Ovary (tissue), 9 donors: ENCODE data around the gene DYRK3. TPM values are rescaled to one million over a fixed set of nuclear protein-coding genes. Genes with fewer than 3 reads are reported as not detected.

Experiments
- DNase-seq, 5 donors: peaks; one replicate each; pipeline ENCODE4 v3.0.0-alpha.2; 2019 to 2020
- H3K27ac ChIP-seq, 2 donors: fragments of 200-600 bp; one replicate each; pipeline versions ENCODE4 v1.5.1 to v1.8.0; 2019 to 2022
- H3K27me3 ChIP-seq: fragments of 200-600 bp; one replicate; pipeline ENCODE4 v1.8.0; 2022
- H3K36me3 ChIP-seq: fragments of 200-600 bp; sonication (generic); one replicate; pipeline ENCODE4 v1.5.1; 2019
- H3K4me1 ChIP-seq: one replicate; pipeline ENCODE4 v1.8.1; 2013; ENCODE audit warnings: mild to moderate bottlenecking, moderate library complexity; ENCODE audit not compliant: insufficient read depth
- H3K4me3 ChIP-seq: fragments of 200-600 bp; sonication (generic); one replicate; pipeline ENCODE4 v1.5.1; 2017
- H3K9me3 ChIP-seq, 2 donors: fragments of 200-600 bp in 1 of 2; sonication (generic) in 1 of 2; one replicate each; pipeline versions ENCODE4 v1.5.1 to v1.8.1; 2013 to 2019; ENCODE audit warnings: mild to moderate bottlenecking in 1 of 2, moderate library complexity in 1 of 2
- EP300 ChIP-seq: sonication (generic); formaldehyde crosslinking; IDR thresholded peaks from one replicate; pipeline ENCODE4 v1.6.1; 2017; ENCODE audit warnings: antibody characterized with exemption
- POLR2A ChIP-seq: fragments of 450-650 bp; IDR thresholded peaks from one replicate; pipeline ENCODE4 v1.6.1; 2017; ENCODE audit warnings: antibody characterized with exemption, mild to moderate bottlenecking, moderate library complexity
- WGBS, 3 donors: extraction: QIAGEN DNeasy Blood & Tissue Kit in 1 of 3; methylation state at CpG; one replicate each; pipeline versions ENCODE4 v1.1.5 to v1.1.7; 2013 to 2017; 5-methylcytosine and 5-hydroxymethylcytosine counted together
- intact Hi-C, 4 donors: fragments of 100-400 bp; cut with DNase I; formaldehyde crosslinking; loops; one replicate each; pipeline versions ENCODE4 v1.11.0 to v1.15.1; 2022 to 2023
- polyA plus RNA-seq, 2 donors: library from polyadenylated mRNA; stranded (reverse); fragments of 200-250 nt in 1 of 2; fragments of 350-450 nt in 1 of 2; fragmentation: Illumina TruSeq in 1 of 2; extraction: RNeasy Lipid Tissue Mini Kit (QIAGEN cat#74804) in 1 of 2; gene quantifications; one replicate each; pipeline ENCODE4 v1.2.3, GENCODE V29; 2013 to 2014
- total RNA-seq, 7 donors: library from RNA; depleted of rRNA in 2 of 7; stranded (reverse); fragments of >200 nt in 2 of 7; fragmentation: NEBNext Ultra II Directional in 3 of 7; extraction: Animal tissue kit (Norgen Biotek cat#: 25700) in 3 of 7; gene quantifications; one replicate each; pipeline versions ENCODE4 v1.1.0 to v1.2.4, GENCODE V29; 2016 to 2023
- TF ChIP-seq, protein P1 (sequence below), 3 donors: fragments of 450-650 bp in 2 of 3; fragments of 200-600 bp in 1 of 3; IDR thresholded peaks; one replicate each; pipeline versions ENCODE4 v1.5.1 to v1.8.0; 2016 to 2022; ENCODE audit warnings: antibody characterized with exemption in 3 of 3, mild to moderate bottlenecking in 1 of 3
- donor health status: DM: no; HTN: no; CAD: no; lungs with moderate emphysema.
- donor health status: DM: no; HTN: no; CAD: no.
- donor health status: Bipolar disorder and iron deficiency.
- donor health status: DM: yes; HTN: yes; CAD: no.
- donor health status: DM: no; HTN: no; CAD: no.
- donor health status: DM: yes; HTN: yes; CAD: no.

Gene DYRK3
- total and polyA plus RNA-seq, 9 donors = 5.5 to 16.2 (median 10.1) TPM

DNA sequence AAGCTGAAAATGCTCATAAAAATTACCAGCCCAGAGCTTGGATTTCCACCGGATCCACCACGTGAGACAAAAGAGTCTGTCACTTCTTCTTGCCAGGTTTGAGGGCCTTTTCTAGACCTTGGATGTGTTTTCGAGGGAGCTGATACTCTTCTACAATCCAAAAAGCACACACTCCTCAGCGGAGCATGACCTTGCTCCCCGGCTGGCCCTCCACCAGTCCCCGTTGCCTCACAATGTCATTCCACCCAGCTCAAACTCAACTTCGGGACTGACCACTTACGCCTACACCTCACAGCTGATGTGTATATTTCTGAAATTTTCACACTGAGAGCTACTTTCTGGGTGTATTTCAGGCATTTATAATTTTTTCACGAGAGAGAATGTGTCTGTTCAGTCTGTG, 43.6 kb upstream of the DYRK3 start:
- WGBS, 3 donors = 74 to 79% (median 74%) methylated on average over 9 of the region's 9 CpGs
- TF ChIP-seq, protein P1, sequence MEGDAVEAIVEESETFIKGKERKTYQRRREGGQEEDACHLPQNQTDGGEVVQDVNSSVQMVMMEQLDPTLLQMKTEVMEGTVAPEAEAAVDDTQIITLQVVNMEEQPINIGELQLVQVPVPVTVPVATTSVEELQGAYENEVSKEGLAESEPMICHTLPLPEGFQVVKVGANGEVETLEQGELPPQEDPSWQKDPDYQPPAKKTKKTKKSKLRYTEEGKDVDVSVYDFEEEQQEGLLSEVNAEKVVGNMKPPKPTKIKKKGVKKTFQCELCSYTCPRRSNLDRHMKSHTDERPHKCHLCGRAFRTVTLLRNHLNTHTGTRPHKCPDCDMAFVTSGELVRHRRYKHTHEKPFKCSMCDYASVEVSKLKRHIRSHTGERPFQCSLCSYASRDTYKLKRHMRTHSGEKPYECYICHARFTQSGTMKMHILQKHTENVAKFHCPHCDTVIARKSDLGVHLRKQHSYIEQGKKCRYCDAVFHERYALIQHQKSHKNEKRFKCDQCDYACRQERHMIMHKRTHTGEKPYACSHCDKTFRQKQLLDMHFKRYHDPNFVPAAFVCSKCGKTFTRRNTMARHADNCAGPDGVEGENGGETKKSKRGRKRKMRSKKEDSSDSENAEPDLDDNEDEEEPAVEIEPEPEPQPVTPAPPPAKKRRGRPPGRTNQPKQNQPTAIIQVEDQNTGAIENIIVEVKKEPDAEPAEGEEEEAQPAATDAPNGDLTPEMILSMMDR (IDR thresholded peaks at IDR 0.05) = no peak
- TF ChIP-seq POLR2A = no peak
- TF ChIP-seq EP300 = no peak
- H3K27me3 ChIP-seq = no peaks in the 10 kb centered on the region
- DNase-seq = no peak
- peaks cover 6% of the 10 kb centered on the region for H3K4me1 ChIP-seq
- no peak overlapping the region for H3K4me3 ChIP-seq
- H3K27ac ChIP-seq = no peak overlapping the region
- intact Hi-C loops = loop anchor here in 1 of 4 donors (10.0 kb wide), 1 partner anchor 393 kb away; no protein-coding TSS in a partner anchor
- H3K36me3 ChIP-seq = no peaks in the 10 kb centered on the region
- no peaks in the 10 kb centered on the region for H3K9me3 ChIP-seq

DNA sequence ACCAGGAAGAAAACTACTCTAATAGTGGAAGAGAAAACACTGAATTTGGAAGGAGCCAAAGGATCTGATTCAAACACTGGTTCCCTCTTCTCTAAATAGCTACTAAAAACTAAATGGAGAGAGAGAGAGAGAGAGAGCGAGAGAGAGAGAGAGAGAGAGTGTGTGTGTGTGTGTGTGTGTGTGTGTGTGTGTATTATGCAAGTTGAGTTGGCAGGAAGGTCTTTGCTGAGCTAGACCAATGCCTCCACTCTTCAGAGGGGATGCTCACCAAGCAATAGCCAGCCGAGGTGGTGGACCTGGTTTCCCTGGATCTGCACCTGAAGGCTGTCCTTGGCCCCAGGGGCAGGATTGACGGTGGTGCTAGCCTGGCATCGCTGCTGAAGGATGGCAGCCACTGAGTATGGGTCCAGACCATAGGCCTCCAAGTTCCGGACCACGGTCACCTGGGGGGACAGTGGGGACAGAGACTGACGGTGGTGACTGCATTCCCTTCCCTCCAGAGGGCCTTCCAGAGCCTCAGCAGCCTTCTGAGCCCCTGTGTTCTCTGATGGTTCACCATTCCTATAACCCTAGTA, 41.9 kb upstream of the DYRK3 start:
- H3K36me3 ChIP-seq = no peaks in the 10 kb centered on the region
- TF ChIP-seq POLR2A = no peak
- no peak for TF ChIP-seq EP300
- TF ChIP-seq, protein P1 (IDR thresholded peaks at IDR 0.05) = no peak
- no peak for DNase-seq
- WGBS, 3 donors = 92 to 97% (median 92%) methylated on average over 7 of the region's 7 CpGs
- no peak overlapping the region for H3K27ac ChIP-seq
- no peaks in the 10 kb centered on the region for H3K9me3 ChIP-seq
- no peak overlapping the region for H3K4me3 ChIP-seq
- H3K4me1 ChIP-seq = peaks cover 2% of the 10 kb centered on the region
- no peaks in the 10 kb centered on the region for H3K27me3 ChIP-seq
- intact Hi-C loops = loop anchor here in 1 of 4 donors (10.0 kb wide), 1 partner anchor 391 kb away; no protein-coding TSS in a partner anchor

DNA sequence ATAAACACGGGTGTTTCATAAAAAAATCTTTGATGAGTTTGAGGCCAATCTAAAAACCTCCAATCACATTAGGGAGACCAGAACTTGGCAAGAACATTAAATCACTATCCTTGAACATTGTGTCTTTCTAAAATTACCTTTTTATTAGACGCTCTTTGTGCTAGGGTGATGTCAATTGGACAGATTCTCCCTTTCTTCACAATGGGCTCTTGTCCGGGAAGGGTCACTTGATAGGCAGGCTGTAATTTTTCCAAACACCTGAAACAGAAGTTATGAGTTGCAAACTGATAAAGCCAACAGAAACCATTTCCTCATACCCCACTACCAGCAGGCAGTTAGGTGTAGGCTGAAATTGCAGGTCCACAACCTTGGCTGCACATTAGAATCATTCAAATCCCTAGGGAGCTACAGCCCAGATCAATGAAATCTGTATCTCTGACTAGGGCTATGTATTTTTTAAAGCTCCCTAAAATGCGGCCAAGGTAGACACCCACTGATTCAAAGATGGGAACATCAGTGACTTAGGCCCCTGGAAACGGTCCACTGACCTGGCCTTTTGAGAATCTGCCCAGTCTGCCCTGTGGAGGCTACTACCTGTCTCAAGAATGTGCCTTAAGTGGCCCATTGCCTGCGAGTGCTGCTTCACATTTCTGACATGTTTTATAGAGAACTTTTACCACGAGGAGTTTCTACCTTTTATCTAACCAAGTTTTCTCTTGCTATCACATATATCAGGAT, 39.6 kb upstream of the DYRK3 start:
- H3K9me3 ChIP-seq = no peaks in the 10 kb centered on the region
- TF ChIP-seq POLR2A (no peak), EP300 (no peak)
- TF ChIP-seq, protein P1 (IDR thresholded peaks at IDR 0.05) = no peak
- no peak overlapping the region for H3K27ac ChIP-seq
- H3K4me1 ChIP-seq = no peaks in the 10 kb centered on the region
- intact Hi-C loops = loop anchor here in 1 of 4 donors (10.0 kb wide), 1 partner anchor 389 kb away; no protein-coding TSS in a partner anchor
- no peak for DNase-seq
- no peak overlapping the region for H3K4me3 ChIP-seq
- no peaks in the 10 kb centered on the region for H3K27me3 ChIP-seq
- WGBS, 3 donors = 74 to 84% (median 74%) methylated on average over 7 of the region's 7 CpGs
- H3K36me3 ChIP-seq = no peaks in the 10 kb centered on the region

DNA sequence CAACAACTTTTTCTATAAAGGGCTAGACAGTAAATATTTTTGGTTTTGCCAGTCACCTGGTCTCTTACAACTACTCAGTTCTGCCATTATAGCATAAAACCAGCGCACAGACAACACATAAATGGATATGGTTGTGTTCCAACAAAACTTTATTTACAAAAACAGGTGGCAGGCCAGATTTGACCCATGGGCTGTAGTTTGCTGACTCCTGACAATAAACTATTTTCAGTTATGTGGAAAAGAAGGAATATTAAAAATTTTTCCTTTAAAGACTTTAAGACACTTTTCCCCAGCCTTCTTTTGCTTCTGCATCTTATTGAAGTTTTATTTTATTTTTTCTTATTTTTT, 39.0 kb upstream of the DYRK3 start:
- intact Hi-C loops = loop anchor here in 1 of 4 donors (10.0 kb wide), 1 partner anchor 389 kb away; no protein-coding TSS in a partner anchor
- no peak for DNase-seq
- no peak for TF ChIP-seq POLR2A
- TF ChIP-seq EP300 = no peak
- TF ChIP-seq, protein P1 (IDR thresholded peaks at IDR 0.05) = no peak
- Histone ChIP-seq H3K4me1 (no peaks in the 10 kb centered on the region), H3K27ac (no peak overlapping the region), H3K4me3 (no peak overlapping the region), H3K27me3 (no peaks in the 10 kb centered on the region), H3K36me3 (no peaks in the 10 kb centered on the region), H3K9me3 (no peaks in the 10 kb centered on the region)
- WGBS, 3 donors = 96 to 100% (median 98%) methylated on average over 1 of the region's 1 CpG
